HCT116 (cell line): ENCODE data around the gene ACSL6. TPM values are rescaled to one million over a fixed set of nuclear protein-coding genes. Genes with fewer than 3 reads are reported as not detected.

Source experiments
- ATAC-seq: fragments of 200-7000 bp; cut with Tn5 transposase; 2 replicates; pipeline ENCODE4 v1.9.1; 2020; ENCODE audit warnings: mild to moderate bottlenecking, moderate library complexity
- BruUV-seq: library from RNA; stranded (reverse); fragments of 400-500 nt; replicated peaks from 2 replicates; lab custom pipeline; 2021; lab: Mats Ljungman, UMichigan
- CTCF ChIA-PET: fragments of 300-600 bp; sonication (Branson Sonifier 250); formaldehyde crosslinking; loops from one replicate; lab custom pipeline; 2021; ENCODE audit warnings: antibody characterized with exemption; lab: Charles Lee
- POLR2A ChIA-PET: fragments of 300-600, 350-600 bp; sonication (Branson Sonifier 250); formaldehyde crosslinking; loops from one replicate; lab custom pipeline; 2021; ENCODE audit warnings: antibody characterized with exemption; lab: Charles Lee
- RAD21 ChIA-PET, 2 experiments: fragments of 300-600 bp; sonication (Branson Sonifier 250); formaldehyde crosslinking; loops; one replicate each; lab custom pipeline; 2023; ENCODE audit warnings: low total read pairs in 2 of 2; ENCODE audit not compliant: uncharacterized antibody in 2 of 2, unreplicated experiment in 2 of 2, low non-redundant PET in 1 of 2; lab: Charles Lee
- DNase-seq: peaks from one replicate; pipeline ENCODE4 v3.0.0-alpha.2; 2010; ENCODE audit warnings: low read depth, low spot score
- H2AFZ ChIP-seq: fragments of 200-600 bp; shearing (Covaris generic), sonication (generic); 2 replicates; pipeline ENCODE4 v1.6.1; 2017; ENCODE audit warnings: low read depth, mixed run types, mixed read lengths, antibody characterized with exemption, low read length; ENCODE audit not compliant: poor library complexity, severe bottlenecking
- H3K27ac ChIP-seq: 2 replicates; pipeline ENCODE4 v1.5.1; 2012; ENCODE audit warnings: low read depth, low read length
- H3K27me3 ChIP-seq: fragments of 200-600 bp; sonication (generic); 2 replicates; pipeline ENCODE4 v1.6.1; 2016; ENCODE audit warnings: mixed run types, low read length, mixed read lengths; ENCODE audit not compliant: insufficient read depth
- H3K36me3 ChIP-seq, 2 experiments: fragments of 200-500 bp in 1 of 2; fragments of 200-600 bp in 1 of 2; sonication (Bioruptor generic) in 1 of 2; sonication (generic) in 1 of 2; 2 replicates each; pipeline versions ENCODE4 v1.5.1 to v1.6.1; 2014 to 2016; ENCODE audit warnings: low read length in 2 of 2, inconsistent platforms in 1 of 2, mixed read lengths in 1 of 2, mixed run types in 1 of 2; ENCODE audit not compliant: insufficient read depth in 2 of 2, control insufficient read depth in 1 of 2
- H3K4me1 ChIP-seq, 2 experiments: fragments of 200-600 bp in 1 of 2; sonication (generic) in 1 of 2; 2 replicates each; pipeline versions ENCODE4 v1.5.1 to v1.6.1; 2012 to 2017; ENCODE audit warnings: low read length in 2 of 2, inconsistent platforms in 1 of 2, mild to moderate bottlenecking in 1 of 2, mixed read lengths in 1 of 2, mixed run types in 1 of 2, moderate library complexity in 1 of 2; ENCODE audit not compliant: insufficient read depth in 2 of 2, control insufficient read depth in 1 of 2
- H3K4me2 ChIP-seq: fragments of 200-600 bp; sonication (generic); 2 replicates; pipeline ENCODE4 v1.6.1; 2017; ENCODE audit warnings: mixed run types, low read length, mixed read lengths
- H3K4me3 ChIP-seq, 2 experiments: fragments of 200-600 bp in 1 of 2; sonication (generic) in 1 of 2; replicated peaks in 1 of 2; 2 replicates each; pipeline ENCODE4 v1.5.1; 2011 to 2016; ENCODE audit warnings: low read length in 2 of 2, control low read depth in 1 of 2, low read depth in 1 of 2, mild to moderate bottlenecking in 1 of 2, mixed read lengths in 1 of 2, mixed run types in 1 of 2
- H3K79me2 ChIP-seq: fragments of 200-600 bp; sonication (generic); 2 replicates; pipeline ENCODE4 v1.6.1; 2017; ENCODE audit warnings: mild to moderate bottlenecking, mixed run types, low read length, moderate library complexity, mixed read lengths; ENCODE audit not compliant: insufficient read depth
- H3K9ac ChIP-seq: fragments of 200-600 bp; sonication (generic); 2 replicates; pipeline ENCODE4 v1.6.1; 2016; ENCODE audit warnings: low read length, mixed read lengths
- H3K9me2 ChIP-seq: fragments of 200-600 bp; sonication (generic), shearing (Covaris generic); 2 replicates; pipeline ENCODE4 v1.6.1; 2017; ENCODE audit warnings: mixed run types, mild to moderate bottlenecking, moderate library complexity; ENCODE audit not compliant: insufficient read depth
- H3K9me3 ChIP-seq, 2 experiments: fragments of 200-500 bp in 1 of 2; fragments of 200-600 bp in 1 of 2; sonication (Bioruptor generic) in 1 of 2; sonication (generic) in 1 of 2; 2 replicates each; pipeline ENCODE4 v1.6.1; 2014 to 2017; ENCODE audit warnings: low read length in 2 of 2, mixed read lengths in 2 of 2, inconsistent platforms in 1 of 2, low read depth in 1 of 2, mild to moderate bottlenecking in 1 of 2, mixed run types in 1 of 2, moderate library complexity in 1 of 2; ENCODE audit not compliant: control insufficient read depth in 1 of 2, insufficient read depth in 1 of 2
- H4K20me1 ChIP-seq: fragments of 200-600 bp; sonication (generic), shearing (Covaris generic); 2 replicates; pipeline ENCODE4 v1.6.1; 2017; ENCODE audit warnings: mixed run types, mild to moderate bottlenecking, moderate library complexity; ENCODE audit not compliant: insufficient read depth
- EGR1 ChIP-seq: IDR thresholded peaks from 2 replicates; pipeline ENCODE4 v1.6.1; 2012; ENCODE audit warnings: low read depth
- ELF1 ChIP-seq: IDR thresholded peaks from 2 replicates; pipeline ENCODE4 v1.6.1; 2012; ENCODE audit warnings: low read depth, borderline replicate concordance
- EZH2 ChIP-seq: fragments of 200-600 bp; sonication (generic); IDR thresholded peaks from 2 replicates; pipeline ENCODE4 v1.6.1; 2017; ENCODE audit warnings: antibody characterized with exemption, mixed run types
- EZH2phosphoT487 ChIP-seq: fragments of 200-600 bp; IDR thresholded peaks from 2 replicates; pipeline ENCODE4 v1.6.1; 2018; ENCODE audit warnings: antibody characterized with exemption, borderline replicate concordance
- FOSL1 ChIP-seq: IDR thresholded peaks from 2 replicates; pipeline ENCODE4 v1.6.1; 2012; ENCODE audit warnings: low read depth
- JUND ChIP-seq: IDR thresholded peaks from 2 replicates; pipeline ENCODE4 v1.6.1; 2012
- SRF ChIP-seq: IDR thresholded peaks from 2 replicates; pipeline ENCODE4 v1.6.1; 2012; ENCODE audit warnings: low read depth
- TCF7L2 ChIP-seq: IDR thresholded peaks from 2 replicates; pipeline ENCODE4 v1.7.0; 2011; ENCODE audit warnings: borderline replicate concordance, inconsistent platforms; ENCODE audit not compliant: insufficient read depth, insufficient read length; ENCODE audit errors: extremely low read depth
- YY1 ChIP-seq: IDR thresholded peaks from 2 replicates; pipeline ENCODE4 v1.6.1; 2011; ENCODE audit warnings: low read length, low read depth, moderate library complexity, mild to moderate bottlenecking; ENCODE audit not compliant: insufficient replicate concordance; ENCODE audit errors: extremely low read depth
- ZFX ChIP-seq: fragments of 450-650 bp; IDR thresholded peaks from 2 replicates; pipeline ENCODE4 v1.6.1; 2017
- ZNF274 ChIP-seq: fragments of 200-500 bp; sonication (Bioruptor generic); IDR thresholded peaks from 2 replicates; pipeline ENCODE4 v1.6.1; 2014; ENCODE audit warnings: mild to moderate bottlenecking, low read depth, low read length, inconsistent platforms
- intact Hi-C: fragments of 100-400 bp; cut with micrococcal nuclease; formaldehyde crosslinking; loops from 2 replicates; pipeline ENCODE4 v1.10.0; 2022
- total RNA-seq: library from RNA; stranded (reverse); gene quantifications from one replicate; pipeline ENCODE4 v1.2.1, GENCODE V29; 2021; ENCODE audit not compliant: unreplicated experiment
- TF ChIP-seq, protein P1 (sequence below): IDR thresholded peaks from 2 replicates; pipeline ENCODE4 v1.6.1; 2011; ENCODE audit warnings: mild to moderate bottlenecking, low read length, moderate library complexity; ENCODE audit not compliant: insufficient replicate concordance; ENCODE audit errors: extremely low read depth
- TF ChIP-seq, protein P2 (sequence below): IDR thresholded peaks from 2 replicates; pipeline ENCODE4 v1.6.1; 2012

Gene ACSL6
- total RNA-seq, 1 experiment from 2014 or later: 2.3 TPM

- no peak for ATAC-seq
- ChIA-PET RAD21 (no interaction called here), POLR2A (no interaction called here), CTCF (no interaction called here)
- Histone ChIP-seq H3K4me2 (no peak overlapping the region), H4K20me1 (no peaks in the 10 kb centered on the region), H3K4me3 (no peak overlapping the region), H2AFZ (no peak overlapping the region), H3K9me2 (no peaks in the 10 kb centered on the region), H3K79me2 (no peaks in the 10 kb centered on the region), H3K27me3 (no peaks in the 10 kb centered on the region), H3K36me3 (no peaks in the 10 kb centered on the region), H3K9me3 (no peaks in the 10 kb centered on the region), H3K4me1 (no peaks in the 10 kb centered on the region), H3K9ac (no peak overlapping the region), H3K27ac (no peak overlapping the region)
- no peak for DNase-seq
- no TSS peak for BruUV-seq
- TF ChIP-seq YY1: no peak
- no peak for TF ChIP-seq EZH2
- TF ChIP-seq SRF: no peak
- no peak for TF ChIP-seq TCF7L2
- TF ChIP-seq JUND: no peak
- TF ChIP-seq, protein P1, sequence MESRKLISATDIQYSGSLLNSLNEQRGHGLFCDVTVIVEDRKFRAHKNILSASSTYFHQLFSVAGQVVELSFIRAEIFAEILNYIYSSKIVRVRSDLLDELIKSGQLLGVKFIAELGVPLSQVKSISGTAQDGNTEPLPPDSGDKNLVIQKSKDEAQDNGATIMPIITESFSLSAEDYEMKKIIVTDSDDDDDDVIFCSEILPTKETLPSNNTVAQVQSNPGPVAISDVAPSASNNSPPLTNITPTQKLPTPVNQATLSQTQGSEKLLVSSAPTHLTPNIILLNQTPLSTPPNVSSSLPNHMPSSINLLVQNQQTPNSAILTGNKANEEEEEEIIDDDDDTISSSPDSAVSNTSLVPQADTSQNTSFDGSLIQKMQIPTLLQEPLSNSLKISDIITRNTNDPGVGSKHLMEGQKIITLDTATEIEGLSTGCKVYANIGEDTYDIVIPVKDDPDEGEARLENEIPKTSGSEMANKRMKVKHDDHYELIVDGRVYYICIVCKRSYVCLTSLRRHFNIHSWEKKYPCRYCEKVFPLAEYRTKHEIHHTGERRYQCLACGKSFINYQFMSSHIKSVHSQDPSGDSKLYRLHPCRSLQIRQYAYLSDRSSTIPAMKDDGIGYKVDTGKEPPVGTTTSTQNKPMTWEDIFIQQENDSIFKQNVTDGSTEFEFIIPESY: no peak
- no peak for TF ChIP-seq EZH2phosphoT487
- no peak for TF ChIP-seq ZFX
- no peak for TF ChIP-seq ELF1
- TF ChIP-seq ZNF274: no peak
- TF ChIP-seq, protein P2, sequence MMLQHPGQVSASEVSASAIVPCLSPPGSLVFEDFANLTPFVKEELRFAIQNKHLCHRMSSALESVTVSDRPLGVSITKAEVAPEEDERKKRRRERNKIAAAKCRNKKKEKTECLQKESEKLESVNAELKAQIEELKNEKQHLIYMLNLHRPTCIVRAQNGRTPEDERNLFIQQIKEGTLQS: no peak
- no peak for TF ChIP-seq FOSL1
- no peak for TF ChIP-seq EGR1
- intact Hi-C loops: no loop called here
Measured at GRCh38 chr5:131943916-131944315, 67.5 kb downstream of the ACSL6 start.
